GM12875 (cell line): ENCODE measurements around the gene GAS6.

Experiments used
- H3K4me3 ChIP-seq: one replicate; pipeline ENCODE4 v1.5.1; 2011; ENCODE audit warnings: low read depth, low read length, control low read depth
- CTCF ChIP-seq: IDR thresholded peaks from 2 replicates; pipeline ENCODE4 v1.5.1; 2011; ENCODE audit warnings: low read depth, mild to moderate bottlenecking, control low read depth, inconsistent platforms, low read length, moderate library complexity, borderline replicate concordance; ENCODE audit not compliant: insufficient read depth

The GAS6 gene

GRCh38 chr13:113840541-113841352 is 23.1 kb downstream of the GAS6 start:
- no peak overlapping the region for H3K4me3 ChIP-seq

DNA sequence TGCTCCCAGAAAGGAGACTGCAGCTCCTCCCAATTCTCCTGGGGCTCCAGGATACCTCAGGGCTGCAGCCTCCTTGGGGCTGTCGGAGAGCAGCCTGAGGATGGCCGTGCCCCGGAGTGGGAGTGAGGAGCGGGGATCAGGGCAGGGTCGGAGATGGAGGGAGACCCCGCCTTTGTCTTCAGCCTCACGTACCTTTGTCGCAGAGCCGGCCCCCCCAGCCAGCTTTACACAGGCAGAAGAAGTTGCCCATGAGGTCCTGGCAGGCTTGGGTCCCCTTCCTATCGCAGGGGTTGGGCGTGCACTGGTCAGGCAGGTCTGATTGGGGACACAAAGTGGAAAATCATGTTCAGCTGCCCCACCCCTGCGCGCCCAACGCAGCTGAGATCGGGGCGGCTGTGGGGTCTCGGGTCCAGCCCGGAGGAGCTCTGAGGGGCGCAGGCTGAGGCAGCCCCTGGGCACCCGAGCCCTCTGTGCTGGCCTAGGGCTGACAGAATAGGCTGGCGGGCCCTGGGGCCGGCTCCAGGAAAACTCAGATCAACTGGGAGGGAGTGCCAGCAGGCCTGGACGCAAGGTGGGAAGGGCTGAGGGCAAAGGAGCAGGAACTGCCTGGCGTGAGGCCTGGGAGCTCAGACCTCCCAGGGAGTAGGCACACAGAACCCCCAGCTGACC is 24.2 kb downstream of the GAS6 start:
- no peak overlapping the region for H3K4me3 ChIP-seq
- TF ChIP-seq CTCF = no peak

More at GRCh38 chr13:113840541-113841352, 23.1 kb downstream of the GAS6 start:
- no peak for TF ChIP-seq CTCF

DNA sequence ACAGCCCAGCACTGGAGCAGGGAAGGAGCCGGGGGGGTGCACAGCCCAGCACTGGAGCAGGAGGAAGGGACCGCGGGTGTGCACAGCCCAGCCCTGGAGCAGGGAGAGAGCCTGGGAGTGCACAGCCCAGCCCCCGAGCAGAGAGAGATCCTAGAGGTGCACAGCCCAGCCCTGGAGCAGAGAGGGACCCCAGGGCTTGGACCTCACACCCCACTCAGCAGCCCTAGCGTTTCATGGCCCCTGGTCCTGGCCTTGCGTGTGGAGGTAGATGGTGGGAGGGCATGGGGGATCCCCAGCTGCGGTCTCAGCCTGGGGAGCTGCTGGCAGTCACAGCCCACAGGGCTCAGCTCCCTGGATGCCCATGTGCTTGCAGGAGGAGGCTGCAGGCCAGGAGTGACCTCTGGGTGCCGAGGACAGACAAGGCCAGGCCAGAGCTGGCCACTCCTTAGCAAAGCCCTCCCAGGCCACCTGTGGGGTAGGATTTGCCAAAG is 25.1 kb downstream of the GAS6 start:
- no peak for TF ChIP-seq CTCF
- H3K4me3 ChIP-seq = no peak overlapping the region

DNA sequence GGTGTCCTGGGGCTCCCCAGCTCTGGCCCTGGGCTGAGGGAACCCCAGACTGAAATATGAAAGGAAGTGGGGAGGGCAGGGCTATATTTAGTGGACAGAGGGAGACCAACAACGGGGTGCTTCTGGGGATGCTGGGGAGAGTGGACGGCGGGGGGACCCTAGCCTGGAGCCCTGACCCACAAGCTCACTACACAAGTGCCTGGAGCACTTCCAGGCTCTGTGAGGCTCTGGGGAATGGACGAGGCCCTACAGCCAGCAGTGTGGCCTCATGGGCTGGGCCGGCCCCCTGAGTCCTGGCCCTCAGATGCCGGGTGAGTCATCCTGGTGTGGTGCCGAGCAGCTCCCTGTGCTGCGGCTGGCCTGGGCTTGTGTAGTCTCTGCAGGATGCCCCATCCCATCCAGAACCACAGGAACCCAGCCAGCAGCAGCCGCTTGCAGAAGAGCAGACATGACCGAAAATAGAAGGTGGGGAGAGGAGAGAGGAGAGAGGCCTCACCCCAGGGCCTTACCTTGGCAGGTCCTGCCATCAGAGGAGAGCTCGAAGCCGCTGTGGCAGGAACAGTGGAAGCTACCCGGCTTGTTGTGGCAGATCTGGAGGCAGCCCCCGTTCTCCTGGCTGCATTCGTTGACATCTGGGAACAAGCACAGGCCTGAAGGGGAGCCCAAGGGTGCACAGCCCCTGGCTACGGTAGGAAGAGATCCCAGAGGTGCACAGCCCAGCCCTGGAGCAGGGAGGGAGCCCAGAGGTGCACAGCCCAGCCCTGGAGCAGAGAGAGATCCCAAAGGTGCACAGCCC is 26.1 kb downstream of the GAS6 start:
- no peak for TF ChIP-seq CTCF
- H3K4me3 ChIP-seq = no peak overlapping the region

GRCh38 chr13:113836768-113837559 is 26.9 kb downstream of the GAS6 start:
- TF ChIP-seq CTCF = no peak
- H3K4me3 ChIP-seq = no peak overlapping the region

GRCh38 chr13:113835461-113836270 is 28.2 kb downstream of the GAS6 start:
- no peak for TF ChIP-seq CTCF
- no peak overlapping the region for H3K4me3 ChIP-seq
